Thoracic aorta (tissue), 2 donors: ENCODE results near the gene RFK. TPM values are rescaled to one million over a fixed set of nuclear protein-coding genes. Genes with fewer than 3 reads are reported as not detected.

Experiments
- ATAC-seq: fragments of 150-250 bp; one replicate; pipeline ENCODE4 v1.8.0; 2017; ENCODE audit warnings: low read depth; ENCODE audit not compliant: insufficient number of reproducible peaks, low FRiP score
- DNase-seq: peaks from one replicate; pipeline ENCODE4 v3.0.0-alpha.2; 2020; ENCODE audit warnings: low spot score
- H3K27ac ChIP-seq, 2 donors: fragments of 200-600 bp; sonication (generic); 1 replicate in 1 of 2; 2 replicates in 1 of 2; pipeline ENCODE4 v1.5.1; 2016; ENCODE audit warnings: mild to moderate bottlenecking in 2 of 2, moderate library complexity in 2 of 2
- H3K27me3 ChIP-seq: fragments of 200-600 bp; sonication (generic); replicated peaks from 2 replicates; pipeline ENCODE4 v1.6.0; 2016; ENCODE audit warnings: mild to moderate bottlenecking; ENCODE audit not compliant: insufficient read depth
- H3K36me3 ChIP-seq: fragments of 200-600 bp; sonication (generic); one replicate; pipeline ENCODE4 v1.5.1; 2016
- H3K4me1 ChIP-seq, 2 donors: fragments of 200-600 bp; sonication (generic); 1 replicate in 1 of 2; 2 replicates in 1 of 2; pipeline versions ENCODE4 v1.5.1 to v1.6.0; 2016; ENCODE audit warnings: low read depth in 2 of 2, mild to moderate bottlenecking in 1 of 2; ENCODE audit not compliant: control insufficient read depth in 1 of 2
- H3K4me3 ChIP-seq: fragments of 200-600 bp; sonication (generic); 2 replicates; pipeline ENCODE4 v1.5.1; 2016; ENCODE audit warnings: mild to moderate bottlenecking
- H3K9me3 ChIP-seq: fragments of 200-600 bp; sonication (generic); 2 replicates; pipeline ENCODE4 v1.5.1; 2016
- CTCF ChIP-seq: fragments of 200-600 bp; sonication (generic); IDR thresholded peaks from one replicate; pipeline ENCODE4 v1.5.1; 2019; ENCODE audit warnings: antibody characterized with exemption
- total RNA-seq, 2 donors: library from RNA; depleted of rRNA; stranded (reverse); fragments of >200 nt; gene quantifications; one replicate each; pipeline versions ENCODE4 v1.1.0 to v1.2.3, GENCODE V29; 2016

Gene RFK
- total RNA-seq, 2 donors from 2014 or later, result 21.6 to 33.4 TPM

- Histone ChIP-seq H3K9me3 (no peaks in the 10 kb centered on the region), H3K27ac (no peak overlapping the region), H3K4me3 (no peak overlapping the region), H3K4me1 (peaks cover 0 to 6% of the 10 kb centered on the region in 2 donors), H3K36me3 (no peaks in the 10 kb centered on the region), H3K27me3 (no peaks in the 10 kb centered on the region)
- no peak for TF ChIP-seq CTCF
- DNase-seq (no peak), ATAC-seq (no peak)
Observed at GRCh38 chr9:76405340-76405739, 11.1 kb upstream of the RFK start.

GRCh38 chr9:76404401-76404800 is 10.2 kb upstream of the RFK start:
- DNase-seq (no peak), ATAC-seq (no peak)
- Histone ChIP-seq H3K4me3 (no peak overlapping the region), H3K27ac (no peak overlapping the region), H3K27me3 (no peaks in the 10 kb centered on the region), H3K9me3 (no peaks in the 10 kb centered on the region), H3K36me3 (no peaks in the 10 kb centered on the region), H3K4me1 (peaks cover 0 to 6% of the 10 kb centered on the region in 2 donors)
- no peak for TF ChIP-seq CTCF

GRCh38 chr9:76403352-76403751 is 9.1 kb upstream of the RFK start:
- H3K9me3 ChIP-seq, result no peaks in the 10 kb centered on the region
- no peak for DNase-seq
- no peaks in the 10 kb centered on the region for H3K36me3 ChIP-seq
- peaks cover 0 to 6% of the 10 kb centered on the region in 2 donors for H3K4me1 ChIP-seq
- TF ChIP-seq CTCF, result peak; percentile 60
- peak overlapping the region in 1 of 2 donors; percentile 18 for H3K27ac ChIP-seq
- peak; percentile 72 for ATAC-seq
- H3K4me3 ChIP-seq, result peak overlapping the region; percentile 61
- H3K27me3 ChIP-seq, result no peaks in the 10 kb centered on the region

- DNase-seq, result no peak
- no peak for TF ChIP-seq CTCF
- H3K4me1 ChIP-seq, result peaks cover 0 to 6% of the 10 kb centered on the region in 2 donors
Observed at GRCh38 chr9:76401580-76402354, 7.5 kb upstream of the RFK start.

GRCh38 chr9:76401176-76401575 is 7.0 kb upstream of the RFK start:
- no peaks in the 10 kb centered on the region for H3K9me3 ChIP-seq
- no peak for ATAC-seq

More at GRCh38 chr9:76401580-76402354, 7.5 kb upstream of the RFK start:
- Histone ChIP-seq H3K27ac (no peak overlapping the region), H3K4me3 (no peak overlapping the region), H3K36me3 (no peaks in the 10 kb centered on the region), H3K9me3 (no peaks in the 10 kb centered on the region), H3K27me3 (no peaks in the 10 kb centered on the region)
- ATAC-seq, result no peak

More at GRCh38 chr9:76401176-76401575, 7.0 kb upstream of the RFK start:
- H3K36me3 ChIP-seq, result no peaks in the 10 kb centered on the region
- no peak for DNase-seq
- no peak overlapping the region for H3K27ac ChIP-seq
- no peak overlapping the region for H3K4me3 ChIP-seq
- no peaks in the 10 kb centered on the region for H3K27me3 ChIP-seq
- TF ChIP-seq CTCF, result no peak
- peaks cover 0 to 6% of the 10 kb centered on the region in 2 donors for H3K4me1 ChIP-seq
